Ovary (tissue), 9 donors: ENCODE results near the gene LCP1. TPM values are rescaled to one million over a fixed set of nuclear protein-coding genes. Genes with fewer than 3 reads are reported as not detected.

Source experiments
- DNase-seq, 5 donors: peaks; one replicate each; pipeline ENCODE4 v3.0.0-alpha.2; 2019 to 2020
- H3K27ac ChIP-seq, 2 donors: fragments of 200-600 bp; one replicate each; pipeline versions ENCODE4 v1.5.1 to v1.8.0; 2019 to 2022
- H3K27me3 ChIP-seq: fragments of 200-600 bp; one replicate; pipeline ENCODE4 v1.8.0; 2022
- H3K36me3 ChIP-seq: fragments of 200-600 bp; sonication (generic); one replicate; pipeline ENCODE4 v1.5.1; 2019
- H3K4me1 ChIP-seq: one replicate; pipeline ENCODE4 v1.8.1; 2013; ENCODE audit warnings: mild to moderate bottlenecking, moderate library complexity; ENCODE audit not compliant: insufficient read depth
- H3K4me3 ChIP-seq: fragments of 200-600 bp; sonication (generic); one replicate; pipeline ENCODE4 v1.5.1; 2017
- H3K9me3 ChIP-seq, 2 donors: fragments of 200-600 bp in 1 of 2; sonication (generic) in 1 of 2; one replicate each; pipeline versions ENCODE4 v1.5.1 to v1.8.1; 2013 to 2019; ENCODE audit warnings: mild to moderate bottlenecking in 1 of 2, moderate library complexity in 1 of 2
- EP300 ChIP-seq: sonication (generic); formaldehyde crosslinking; IDR thresholded peaks from one replicate; pipeline ENCODE4 v1.6.1; 2017; ENCODE audit warnings: antibody characterized with exemption
- POLR2A ChIP-seq: fragments of 450-650 bp; IDR thresholded peaks from one replicate; pipeline ENCODE4 v1.6.1; 2017; ENCODE audit warnings: antibody characterized with exemption, mild to moderate bottlenecking, moderate library complexity
- WGBS, 3 donors: extraction: QIAGEN DNeasy Blood & Tissue Kit in 1 of 3; methylation state at CpG; one replicate each; pipeline versions ENCODE4 v1.1.5 to v1.1.7; 2013 to 2017; 5-methylcytosine and 5-hydroxymethylcytosine counted together
- intact Hi-C, 4 donors: fragments of 100-400 bp; cut with DNase I; formaldehyde crosslinking; loops; one replicate each; pipeline versions ENCODE4 v1.11.0 to v1.15.1; 2022 to 2023
- polyA plus RNA-seq, 2 donors: library from polyadenylated mRNA; stranded (reverse); fragments of 200-250 nt in 1 of 2; fragments of 350-450 nt in 1 of 2; fragmentation: Illumina TruSeq in 1 of 2; extraction: RNeasy Lipid Tissue Mini Kit (QIAGEN cat#74804) in 1 of 2; gene quantifications; one replicate each; pipeline ENCODE4 v1.2.3, GENCODE V29; 2013 to 2014
- total RNA-seq, 7 donors: library from RNA; depleted of rRNA in 2 of 7; stranded (reverse); fragments of >200 nt in 2 of 7; fragmentation: NEBNext Ultra II Directional in 3 of 7; extraction: Animal tissue kit (Norgen Biotek cat#: 25700) in 3 of 7; gene quantifications; one replicate each; pipeline versions ENCODE4 v1.1.0 to v1.2.4, GENCODE V29; 2016 to 2023
- TF ChIP-seq, protein P1 (sequence below), 3 donors: fragments of 450-650 bp in 2 of 3; fragments of 200-600 bp in 1 of 3; IDR thresholded peaks; one replicate each; pipeline versions ENCODE4 v1.5.1 to v1.8.0; 2016 to 2022; ENCODE audit warnings: antibody characterized with exemption in 3 of 3, mild to moderate bottlenecking in 1 of 3
- donor health status: DM: no; HTN: no; CAD: no; lungs with moderate emphysema.
- donor health status: DM: no; HTN: no; CAD: no.
- donor health status: Bipolar disorder and iron deficiency.
- donor health status: DM: yes; HTN: yes; CAD: no.
- donor health status: DM: no; HTN: no; CAD: no.
- donor health status: DM: yes; HTN: yes; CAD: no.

Gene LCP1
- total and polyA plus RNA-seq, 9 donors: 5.7 to 56.9 (median 13.8) TPM

DNA sequence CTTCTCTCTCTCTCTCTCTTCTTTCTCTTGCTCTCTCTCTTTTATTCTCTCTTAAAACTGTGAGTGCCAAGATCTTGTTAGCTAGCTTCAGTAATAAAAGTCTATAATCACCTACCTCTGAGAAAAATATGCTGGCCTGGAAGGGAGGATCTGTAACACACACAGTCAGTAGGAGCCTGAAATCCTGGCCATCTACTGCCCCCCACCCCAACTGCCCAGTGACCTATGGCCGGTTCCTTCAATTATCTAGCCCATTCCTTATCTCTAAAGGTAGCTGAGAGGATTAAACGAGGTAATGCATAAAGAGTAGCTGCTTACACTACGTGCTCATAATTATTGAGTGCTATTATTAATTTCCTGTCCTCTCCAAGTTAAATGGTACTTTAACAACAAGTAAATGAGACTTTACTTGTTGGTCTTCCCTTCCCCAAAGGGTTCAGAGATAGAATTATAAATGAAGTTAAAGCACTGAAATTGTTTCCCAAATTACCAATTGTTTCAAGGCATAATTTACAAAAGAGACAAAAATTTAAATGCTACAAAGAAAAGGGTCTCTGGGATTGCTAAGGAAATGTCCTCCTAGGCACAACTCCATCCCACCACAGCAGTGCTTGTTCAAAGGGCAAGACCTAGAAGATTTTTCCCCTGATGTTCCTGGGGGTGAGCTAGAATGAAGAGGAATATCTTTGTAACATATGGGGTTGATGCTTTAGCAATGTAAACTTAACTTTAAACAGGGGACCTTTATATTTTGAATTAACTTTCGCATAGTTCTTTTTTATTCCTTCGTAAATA lies 1.8 kb downstream of the LCP1 start:
- DNase-seq: no peak
- 48 to 59% (median 52%) methylated on average over 5 of the region's 5 CpGs for WGBS, 3 donors
- TF ChIP-seq, protein P1, sequence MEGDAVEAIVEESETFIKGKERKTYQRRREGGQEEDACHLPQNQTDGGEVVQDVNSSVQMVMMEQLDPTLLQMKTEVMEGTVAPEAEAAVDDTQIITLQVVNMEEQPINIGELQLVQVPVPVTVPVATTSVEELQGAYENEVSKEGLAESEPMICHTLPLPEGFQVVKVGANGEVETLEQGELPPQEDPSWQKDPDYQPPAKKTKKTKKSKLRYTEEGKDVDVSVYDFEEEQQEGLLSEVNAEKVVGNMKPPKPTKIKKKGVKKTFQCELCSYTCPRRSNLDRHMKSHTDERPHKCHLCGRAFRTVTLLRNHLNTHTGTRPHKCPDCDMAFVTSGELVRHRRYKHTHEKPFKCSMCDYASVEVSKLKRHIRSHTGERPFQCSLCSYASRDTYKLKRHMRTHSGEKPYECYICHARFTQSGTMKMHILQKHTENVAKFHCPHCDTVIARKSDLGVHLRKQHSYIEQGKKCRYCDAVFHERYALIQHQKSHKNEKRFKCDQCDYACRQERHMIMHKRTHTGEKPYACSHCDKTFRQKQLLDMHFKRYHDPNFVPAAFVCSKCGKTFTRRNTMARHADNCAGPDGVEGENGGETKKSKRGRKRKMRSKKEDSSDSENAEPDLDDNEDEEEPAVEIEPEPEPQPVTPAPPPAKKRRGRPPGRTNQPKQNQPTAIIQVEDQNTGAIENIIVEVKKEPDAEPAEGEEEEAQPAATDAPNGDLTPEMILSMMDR (IDR thresholded peaks at IDR 0.05): no peak
- TF ChIP-seq POLR2A: no peak
- TF ChIP-seq EP300: no peak
- no peak overlapping the region for H3K27ac ChIP-seq
- no peaks in the 10 kb centered on the region for H3K4me1 ChIP-seq
- no peaks in the 10 kb centered on the region for H3K36me3 ChIP-seq
- intact Hi-C loops: no loop called here
- no peaks in the 10 kb centered on the region for H3K9me3 ChIP-seq
- no peaks in the 10 kb centered on the region for H3K27me3 ChIP-seq
- H3K4me3 ChIP-seq: no peak overlapping the region

DNA sequence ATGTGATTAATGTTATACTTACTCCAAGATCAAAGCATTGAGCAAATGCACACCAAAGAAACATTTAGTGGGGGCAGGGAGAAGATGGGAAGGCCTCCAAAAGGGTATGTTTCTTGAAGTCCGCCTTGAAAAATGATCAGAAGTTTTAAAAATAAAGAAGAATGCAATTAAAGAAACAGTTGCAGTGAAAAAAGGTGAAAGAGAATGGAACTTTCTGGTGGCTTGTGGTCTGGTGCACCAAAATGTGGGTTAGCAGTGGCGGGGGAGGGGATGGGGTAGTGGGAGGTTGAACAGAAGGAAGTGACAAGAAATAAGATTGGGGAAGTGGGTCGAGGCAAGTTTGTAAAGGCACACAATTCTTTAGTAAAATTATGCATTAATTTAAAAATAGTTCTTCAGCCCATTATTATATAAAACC lies 2.5 kb downstream of the LCP1 start:
- no peak for TF ChIP-seq EP300
- Histone ChIP-seq H3K4me3 (no peak overlapping the region), H3K9me3 (no peaks in the 10 kb centered on the region), H3K27ac (no peak overlapping the region), H3K36me3 (no peaks in the 10 kb centered on the region), H3K27me3 (no peaks in the 10 kb centered on the region), H3K4me1 (no peaks in the 10 kb centered on the region)
- no peak for DNase-seq
- WGBS, 3 donors: 44 to 58% (median 49%) methylated on average over 3 of the region's 3 CpGs
- intact Hi-C loops: no loop called here

DNA sequence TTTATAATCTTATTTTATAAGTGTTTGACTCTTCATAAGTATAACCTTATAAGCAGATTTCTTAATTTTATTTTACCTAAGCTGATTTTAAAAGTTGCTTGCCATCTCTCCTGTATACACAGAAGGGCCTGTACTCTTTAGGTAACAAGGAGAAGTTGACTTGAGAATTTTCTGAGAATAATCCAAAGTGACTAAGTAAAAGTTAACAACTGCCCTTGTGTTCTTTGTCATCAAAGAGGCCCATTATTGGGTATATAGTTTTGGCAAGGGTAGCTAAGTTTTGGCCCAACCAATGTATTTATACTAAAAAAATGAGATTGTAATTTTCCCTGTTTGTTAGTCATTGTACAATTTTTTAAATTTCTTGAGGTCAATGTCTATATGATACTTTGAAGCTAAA lies 3.2 kb downstream of the LCP1 start:
- no peak for DNase-seq
- intact Hi-C loops: no loop called here
- Histone ChIP-seq H3K36me3 (no peaks in the 10 kb centered on the region), H3K27me3 (no peaks in the 10 kb centered on the region), H3K9me3 (no peaks in the 10 kb centered on the region), H3K4me1 (no peaks in the 10 kb centered on the region), H3K4me3 (no peak overlapping the region), H3K27ac (no peak overlapping the region)
- no peak for TF ChIP-seq EP300
- TF ChIP-seq POLR2A: no peak
- TF ChIP-seq, protein P1 (IDR thresholded peaks at IDR 0.05): no peak

DNA sequence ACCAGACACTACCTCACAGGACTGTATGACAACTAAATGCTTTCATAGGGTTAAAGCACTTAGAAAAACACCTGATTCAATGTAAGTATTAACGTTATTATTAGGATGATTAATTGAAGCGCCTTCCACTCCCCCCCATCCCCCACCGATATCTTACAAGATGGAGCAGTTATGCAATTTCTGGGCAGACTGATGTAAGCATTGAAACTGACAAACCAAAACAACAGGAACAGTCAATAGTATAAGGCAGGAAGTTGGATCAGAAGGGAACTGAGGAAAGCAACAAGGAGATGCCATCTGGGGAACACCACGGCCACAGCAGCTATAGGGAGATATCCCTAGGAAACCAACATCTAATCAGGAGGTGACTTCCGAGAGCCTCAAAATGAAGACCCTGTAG lies 3.8 kb downstream of the LCP1 start:
- H3K9me3 ChIP-seq: no peaks in the 10 kb centered on the region
- no peak for DNase-seq
- H3K4me3 ChIP-seq: no peak overlapping the region
- intact Hi-C loops: no loop called here
- TF ChIP-seq, protein P1 (IDR thresholded peaks at IDR 0.05): no peak
- TF ChIP-seq EP300 (no peak), POLR2A (no peak)
- no peaks in the 10 kb centered on the region for H3K36me3 ChIP-seq
- no peaks in the 10 kb centered on the region for H3K4me1 ChIP-seq
- 66 to 76% (median 68%) methylated on average over 5 of the region's 5 CpGs for WGBS, 3 donors
- H3K27ac ChIP-seq: no peak overlapping the region
- H3K27me3 ChIP-seq: no peaks in the 10 kb centered on the region

GRCh38 chr13:46176756-46177155 lies 5.2 kb downstream of the LCP1 start:
- TF ChIP-seq POLR2A (no peak), EP300 (no peak)
- TF ChIP-seq, protein P1 (IDR thresholded peaks at IDR 0.05): no peak
- WGBS, 3 donors: 48 to 57% (median 53%) methylated on average over 3 of the region's 3 CpGs
- Histone ChIP-seq H3K27ac (no peak overlapping the region), H3K4me3 (no peak overlapping the region), H3K27me3 (no peaks in the 10 kb centered on the region), H3K9me3 (no peaks in the 10 kb centered on the region), H3K4me1 (no peaks in the 10 kb centered on the region), H3K36me3 (no peaks in the 10 kb centered on the region)
- no peak for DNase-seq
- intact Hi-C loops: no loop called here
